Measurements from ENCODE around the gene MMP24. TPM values are rescaled to one million over a fixed set of nuclear protein-coding genes. Genes with fewer than 3 reads are reported as not detected.

MMP24 gene
- total and polyA plus RNA-seq, 4 donors, result 0.09 to 0.75 (median 0.42) TPM

GRCh38 chr20:35199740-35200139 is 26.8 kb upstream of the MMP24 start:
- Histone ChIP-seq H3K27ac (ENCODE audit: low read depth in 1 of 2, low read length in 2 of 2) (no peak overlapping the region), H3K4me1 (ENCODE audit: control insufficient read depth in 4 of 4, insufficient read depth in 4 of 4, low read length in 3 of 4) (no peaks in the 10 kb centered on the region), H3K27me3 (ENCODE audit: control insufficient read depth in 4 of 4, insufficient read depth in 4 of 4, low read length in 3 of 4) (no peaks in the 10 kb centered on the region), H3K36me3 (ENCODE audit: control insufficient read depth in 4 of 4, insufficient read depth in 3 of 4, low read depth in 1 of 4, low read length in 3 of 4) (no peaks in the 10 kb centered on the region), H3K4me3 (ENCODE audit: low read depth in 1 of 3, low read length in 3 of 3) (no peak overlapping the region), H3K9me3 (ENCODE audit: control insufficient read depth in 4 of 4, low read length in 3 of 4) (peaks cover 2 to 6% (median 4%) of the 10 kb centered on the region in 4 donors), H3K9ac (ENCODE audit: low read depth in 1 of 2, low read length in 2 of 2) (no peak overlapping the region)
- DNase-seq (ENCODE audit: low spot score), result no peak
- TF ChIP-seq HNF4G (IDR thresholded peaks at IDR 0.05) (no peak), RAD21 (IDR thresholded peaks at IDR 0.05) (no peak), YY1 (IDR thresholded peaks at IDR 0.05) (no peak), GABPA (IDR thresholded peaks at IDR 0.05 in 1 of 2, conservative IDR thresholded peaks at IDR 0.05 in 1 of 2) (no peak), CTCF (IDR thresholded peaks at IDR 0.05; ENCODE audit: low read depth, low read length, missing input control) (no peak), ZBTB33 (IDR thresholded peaks at IDR 0.05) (no peak), FOXA1 (IDR thresholded peaks at IDR 0.05) (no peak), REST (IDR thresholded peaks at IDR 0.05) (no peak), MAX (IDR thresholded peaks at IDR 0.05) (no peak), TAF1 (conservative IDR thresholded peaks at IDR 0.05) (no peak), HNF4A (conservative IDR thresholded peaks at IDR 0.05) (no peak), NR2F2 (IDR thresholded peaks at IDR 0.05) (no peak), EGR1 (IDR thresholded peaks at IDR 0.05; ENCODE audit: low read depth in 2 of 2) (no peak), JUND (IDR thresholded peaks at IDR 0.05) (no peak), RXRA (IDR thresholded peaks at IDR 0.05) (no peak), ATF3 (IDR thresholded peaks at IDR 0.05) (no peak), FOXA2 (IDR thresholded peaks at IDR 0.05) (no peak), SP1 (IDR thresholded peaks at IDR 0.05) (no peak)

Measured in liver (tissue), 9 donors.